HG03378 (cell line): ENCODE results near the gene OAS1.

Experiments
- ATAC-seq: cut with Tn5 transposase; IDR thresholded peaks from one replicate; pipeline ENCODE4 v1.9.1; 2021; ENCODE audit warnings: mild to moderate bottlenecking, moderate library complexity; ENCODE audit not compliant: unreplicated experiment

The OAS1 gene

DNA sequence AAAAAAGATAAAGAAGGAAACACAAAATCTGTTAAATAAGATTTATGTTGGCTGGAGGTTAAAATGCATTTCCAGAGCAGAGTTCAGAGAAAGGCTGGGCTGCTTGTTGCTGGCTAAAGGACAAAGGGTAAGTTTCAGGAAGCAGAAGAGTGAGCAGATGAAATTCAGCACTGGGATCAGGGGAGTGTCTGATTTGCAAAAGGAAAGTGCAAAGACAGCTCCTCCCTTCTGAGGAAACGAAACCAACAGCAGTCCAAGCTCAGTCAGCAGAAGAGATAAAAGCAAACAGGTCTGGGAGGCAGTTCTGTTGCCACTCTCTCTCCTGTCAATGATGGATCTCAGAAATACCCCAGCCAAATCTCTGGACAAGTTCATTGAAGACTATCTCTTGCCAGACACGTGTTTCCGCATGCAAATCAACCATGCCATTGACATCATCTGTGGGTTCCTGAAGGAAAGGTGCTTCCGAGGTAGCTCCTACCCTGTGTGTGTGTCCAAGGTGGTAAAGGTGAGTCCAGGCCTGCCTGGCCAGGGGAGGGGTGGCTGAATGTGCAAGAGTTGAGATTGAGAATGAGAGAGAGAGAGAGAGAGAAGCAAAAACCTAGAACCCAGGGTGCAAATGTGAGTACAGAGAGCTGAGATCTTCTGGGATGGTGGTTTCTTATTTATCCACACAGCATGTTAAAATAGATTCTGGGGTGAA is at the start of gene OAS1:
Gene OAS1, plus strand, starts transcription at position 251 of the 703 bp plus-strand sequence. Its CDS starts 78 bp downstream, at position 329.
- ATAC-seq = peak; percentile 68

DNA sequence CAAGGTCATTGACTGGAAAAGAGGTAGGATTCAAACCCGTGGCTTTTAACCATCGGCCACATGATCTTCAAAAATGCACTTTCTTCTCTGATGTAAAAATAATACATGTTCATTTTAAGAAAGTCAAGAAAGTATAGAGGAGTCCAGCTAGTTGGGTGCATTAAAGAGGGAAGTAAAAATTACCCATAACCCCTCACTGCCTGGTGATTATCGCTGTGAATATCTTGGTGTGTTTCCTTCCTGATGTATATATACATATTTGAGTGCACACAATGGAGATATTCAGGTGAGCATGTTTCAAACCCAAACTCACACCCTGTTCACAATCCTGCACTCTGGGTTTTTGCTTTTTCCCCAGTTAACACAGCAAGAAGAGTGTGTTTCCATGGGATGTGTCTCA is 47.5 kb upstream of the OAS1 start:
- ATAC-seq = no peak

DNA sequence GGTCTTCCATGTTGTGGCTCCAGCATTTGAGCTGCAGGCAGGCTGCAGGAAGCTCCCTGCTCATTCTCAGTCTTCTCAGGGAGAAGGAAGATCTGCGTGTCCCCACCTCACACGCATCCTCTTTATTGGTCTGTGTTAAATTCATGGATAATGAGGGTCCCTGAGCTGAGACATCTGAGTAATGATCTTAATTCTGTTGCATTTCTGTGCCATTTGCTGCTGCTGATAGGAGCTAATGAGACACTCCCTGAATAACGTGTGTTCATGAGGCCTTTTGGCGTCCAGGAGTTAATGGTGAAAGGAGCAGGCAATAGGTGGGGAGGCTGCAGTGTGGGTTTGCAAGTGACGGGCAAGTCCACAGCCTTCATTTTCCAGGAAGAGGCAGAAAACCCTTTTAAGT is 46.6 kb upstream of the OAS1 start:
- ATAC-seq = no peak

DNA sequence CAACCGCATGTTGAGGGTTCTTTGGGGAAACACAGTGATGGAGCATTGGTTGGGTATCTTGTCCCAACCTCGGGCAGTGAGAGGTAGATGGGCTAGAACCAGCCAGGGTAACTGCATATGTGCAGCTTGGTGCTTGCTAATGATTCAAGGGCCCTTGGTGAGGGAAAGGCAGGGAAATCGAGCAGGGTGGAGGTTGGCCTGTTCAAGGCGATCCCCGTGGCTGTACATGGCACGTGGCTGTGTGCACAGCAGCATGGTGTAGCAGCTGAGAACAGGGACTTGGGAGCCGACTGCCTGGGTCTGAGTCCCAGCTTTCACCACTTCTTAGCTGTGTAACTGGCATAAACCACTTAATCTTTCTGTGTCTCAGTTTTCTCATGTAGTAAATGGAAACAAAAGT is 45.5 kb upstream of the OAS1 start:
- ATAC-seq = no peak

DNA sequence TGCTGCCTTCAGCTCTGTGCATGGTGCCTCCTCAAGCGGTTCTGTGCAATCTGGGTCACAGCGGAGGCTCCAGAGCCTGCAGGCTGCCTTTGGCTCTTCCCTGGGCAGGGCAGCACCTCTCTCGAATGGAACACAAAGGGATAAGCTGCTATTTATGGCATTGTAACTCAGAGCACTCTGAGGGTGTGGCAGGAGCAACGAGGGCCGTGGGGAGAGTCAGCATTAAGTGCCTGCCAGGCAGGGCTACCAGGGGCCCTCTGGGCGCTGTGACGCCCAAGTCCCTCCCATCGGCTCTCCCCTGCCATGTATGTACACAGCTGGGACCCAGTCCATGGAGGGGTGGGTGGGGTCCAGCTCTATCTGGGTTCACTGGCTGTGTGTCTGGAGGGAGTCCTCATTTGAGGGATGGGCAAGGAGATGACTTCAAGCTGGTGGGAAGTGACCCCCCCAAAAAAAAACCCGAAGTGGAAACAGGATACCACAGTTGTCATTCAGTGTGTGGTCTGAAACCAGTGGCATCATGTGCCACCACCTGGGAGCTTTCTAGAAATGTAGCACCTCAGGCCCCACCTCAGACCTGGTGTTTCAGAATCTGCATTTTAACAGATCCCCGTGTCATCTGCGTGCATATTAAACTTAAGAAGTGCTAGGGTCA is 44.0 kb upstream of the OAS1 start:
- no peak for ATAC-seq

DNA sequence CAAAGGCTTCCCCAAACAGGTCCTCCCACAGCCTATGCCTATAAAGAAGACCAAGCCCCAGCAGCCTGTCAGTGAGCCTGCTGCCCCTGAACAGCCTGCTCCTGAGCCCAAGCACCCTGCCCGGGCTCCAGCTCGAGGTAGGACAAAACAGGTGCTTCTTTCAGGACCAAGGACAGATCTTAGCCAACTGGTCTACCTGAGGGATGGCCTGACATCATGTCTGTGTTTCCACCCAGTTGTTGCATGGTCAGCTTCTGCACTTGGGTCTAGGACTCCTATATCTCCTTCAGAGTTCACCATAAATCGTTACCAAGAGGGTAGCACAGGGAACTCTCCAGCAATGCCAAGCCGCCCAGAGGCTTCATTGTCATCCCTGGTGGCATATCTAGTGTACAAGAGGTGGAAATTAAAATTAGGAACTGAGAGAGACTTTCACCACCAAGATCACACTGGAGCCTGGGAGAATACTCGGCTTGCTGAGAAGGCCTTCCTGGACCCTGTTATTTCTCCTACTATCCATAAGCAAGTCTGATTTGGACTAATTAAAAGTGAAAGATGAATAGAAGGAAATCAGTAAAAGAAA is 38.2 kb upstream of the OAS1 start:
- ATAC-seq = no peak

DNA sequence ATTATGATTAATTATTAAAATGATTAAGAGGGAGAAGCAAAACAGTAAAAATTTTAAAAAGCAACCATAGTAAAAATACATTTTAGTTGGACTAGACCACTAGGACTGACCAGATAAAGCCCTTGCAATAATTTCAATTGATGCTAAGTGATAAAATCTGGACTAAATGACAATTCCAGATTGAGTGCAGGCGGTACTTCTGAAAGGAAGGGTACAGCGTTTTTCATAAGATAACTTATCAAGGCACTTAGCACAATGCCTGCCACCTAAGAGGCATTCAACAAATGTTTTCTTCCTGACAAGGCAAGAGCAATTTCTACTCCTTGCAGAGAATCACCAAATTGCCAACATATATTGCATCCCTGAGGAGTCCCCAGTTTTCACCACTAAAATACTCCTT is 37.7 kb upstream of the OAS1 start:
- ATAC-seq = no peak

DNA sequence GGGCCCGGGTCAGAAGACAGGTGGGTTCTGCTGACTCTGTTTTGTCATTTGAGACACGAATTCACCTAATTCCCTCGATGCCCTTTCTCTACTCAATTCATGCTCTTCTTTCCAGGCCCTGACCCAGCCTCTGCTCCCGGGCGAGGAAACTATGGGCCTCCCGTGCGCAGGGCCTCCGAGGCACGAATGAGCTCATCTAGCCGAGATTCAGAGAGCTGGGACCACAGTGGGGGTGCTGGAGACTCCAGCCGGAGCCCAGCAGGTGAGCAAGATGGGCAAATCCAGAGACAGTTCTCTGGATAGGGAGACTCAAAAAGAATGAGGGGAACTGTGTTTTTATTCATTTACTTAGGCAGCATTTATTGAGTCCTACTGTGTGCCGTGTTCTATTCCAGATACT is 37.0 kb upstream of the OAS1 start:
- no peak for ATAC-seq

DNA sequence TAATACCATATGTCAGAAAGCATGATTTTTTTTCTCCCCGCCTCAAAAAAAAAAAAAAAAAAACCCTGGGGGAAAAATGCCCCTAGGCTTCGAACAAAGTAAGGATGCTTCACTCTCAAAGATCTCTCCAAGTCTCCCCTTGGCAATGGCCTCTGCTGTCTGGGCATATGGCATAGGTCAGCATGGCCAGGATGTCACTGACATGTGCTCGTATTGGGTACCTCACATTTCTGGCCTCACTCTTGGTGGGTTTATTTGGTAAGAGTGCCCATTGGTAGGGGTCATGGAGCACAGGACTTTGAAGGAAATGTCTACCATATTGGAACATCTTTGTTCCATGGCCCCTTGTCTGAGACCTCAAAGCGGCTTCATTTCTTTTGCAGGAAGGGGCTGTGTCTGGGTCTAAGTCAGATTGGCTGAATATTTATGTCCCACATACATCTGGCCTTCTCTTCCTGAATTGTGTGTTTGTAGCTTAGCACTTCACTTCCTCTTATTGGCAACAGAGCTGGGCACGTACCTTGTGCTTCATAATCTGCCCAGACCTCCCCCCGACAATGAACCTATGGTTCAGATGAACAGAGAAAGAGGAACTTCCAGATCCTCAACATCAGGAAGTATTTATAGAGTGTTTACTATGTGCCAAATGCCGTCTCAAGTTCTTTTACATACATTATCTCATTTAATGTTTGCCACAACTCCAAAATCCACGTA is 36.3 kb upstream of the OAS1 start:
- no peak for ATAC-seq

DNA sequence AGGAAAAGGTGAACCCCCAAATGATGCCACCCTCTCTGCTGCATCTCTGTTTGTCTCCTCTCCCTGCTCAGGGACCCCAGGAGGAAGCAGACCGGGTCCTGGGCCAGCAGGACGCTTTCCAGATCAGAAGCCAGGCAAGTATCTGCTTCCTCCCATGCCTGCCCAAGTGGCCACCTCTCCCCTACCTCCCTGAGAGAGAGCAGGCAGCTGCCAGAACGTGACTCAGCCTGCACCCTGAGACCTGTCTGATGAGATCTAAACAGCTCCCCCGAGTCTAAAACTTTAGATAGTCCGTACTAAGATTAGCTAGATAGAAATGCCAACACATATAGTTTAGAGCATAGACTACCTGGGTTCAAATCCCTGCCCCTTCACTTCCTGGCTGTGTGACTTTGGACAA is 31.2 kb upstream of the OAS1 start:
- ATAC-seq = no peak

DNA sequence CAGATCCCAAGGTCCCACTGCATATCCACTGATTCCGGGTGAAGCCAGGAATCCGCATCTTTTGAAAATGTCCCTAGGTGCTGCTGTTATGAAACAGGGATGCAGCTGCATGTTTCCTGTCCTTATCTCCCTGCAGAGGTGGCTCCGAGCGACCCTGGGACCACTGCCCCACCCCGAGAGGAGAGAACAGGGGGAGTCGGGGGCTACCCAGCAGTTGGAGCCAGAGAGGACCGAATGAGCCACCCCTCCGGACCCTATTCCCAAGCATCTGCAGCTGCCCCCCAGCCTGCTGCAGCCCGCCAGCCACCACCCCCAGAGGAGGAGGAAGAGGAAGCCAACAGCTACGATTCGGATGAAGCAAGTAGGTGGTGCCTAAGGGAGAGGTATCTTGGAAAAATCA is 30.3 kb upstream of the OAS1 start:
- ATAC-seq = no peak

DNA sequence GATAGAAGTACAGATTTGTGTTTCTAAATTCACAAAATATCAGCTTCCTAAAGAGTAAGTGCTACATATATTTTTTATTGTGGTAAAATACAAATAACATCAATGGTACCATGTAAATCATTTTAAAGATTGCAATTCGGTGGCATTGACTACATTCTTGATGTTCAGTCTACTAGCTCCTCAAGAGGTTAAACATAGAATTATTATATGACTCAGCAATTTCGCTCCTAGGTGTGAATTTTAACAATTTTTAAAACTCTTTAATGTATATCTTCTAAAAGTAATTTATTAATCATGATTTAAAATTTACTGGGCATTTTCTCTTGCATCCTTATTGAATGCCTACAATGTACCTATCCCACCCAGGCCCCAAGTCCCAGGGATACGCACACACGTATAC is 29.8 kb upstream of the OAS1 start:
- ATAC-seq = no peak

DNA sequence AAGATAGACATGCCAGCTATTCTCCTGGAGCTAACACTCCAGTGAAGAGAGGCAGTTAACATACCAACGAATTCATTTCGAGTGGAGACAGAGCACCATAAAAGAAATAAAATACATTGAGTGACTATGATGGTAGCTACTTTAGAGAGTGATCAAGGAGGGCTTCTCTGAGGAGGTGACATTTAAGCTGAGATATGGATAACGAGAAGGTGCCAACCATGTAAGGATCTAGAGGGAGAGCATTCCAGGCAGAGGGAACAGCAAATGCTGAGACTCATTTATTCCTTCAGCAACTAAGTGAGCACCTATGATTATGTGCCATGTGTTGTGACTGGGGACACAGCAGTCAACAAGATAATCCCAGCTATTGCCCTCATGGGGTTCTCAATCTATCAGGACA is 28.3 kb upstream of the OAS1 start:
- ATAC-seq = no peak

DNA sequence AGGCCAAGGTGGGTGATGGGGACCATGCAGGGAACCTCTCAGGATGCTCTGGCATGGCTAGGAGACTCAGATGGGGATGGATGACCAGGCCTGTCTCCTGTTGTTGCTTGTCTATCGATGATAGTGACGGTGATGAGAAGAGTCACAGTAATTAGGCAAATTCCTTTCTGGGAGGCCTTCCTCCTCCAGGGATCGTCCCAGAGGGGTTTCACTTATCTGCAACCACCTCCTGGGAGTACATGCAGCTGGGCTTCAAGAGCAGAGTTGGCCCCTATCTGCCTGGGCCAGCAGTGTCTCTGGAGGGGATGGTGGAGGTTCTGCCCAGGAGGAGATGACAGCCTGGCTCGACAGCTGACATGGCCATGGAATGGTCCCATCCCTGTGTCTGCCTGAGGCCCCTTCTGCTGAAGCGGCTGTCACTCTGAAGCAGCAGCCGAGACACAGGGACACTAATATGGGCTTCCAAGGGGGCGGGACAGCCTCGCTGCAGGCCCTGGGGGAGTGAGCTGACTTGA is 27.5 kb upstream of the OAS1 start:
- no peak for ATAC-seq

DNA sequence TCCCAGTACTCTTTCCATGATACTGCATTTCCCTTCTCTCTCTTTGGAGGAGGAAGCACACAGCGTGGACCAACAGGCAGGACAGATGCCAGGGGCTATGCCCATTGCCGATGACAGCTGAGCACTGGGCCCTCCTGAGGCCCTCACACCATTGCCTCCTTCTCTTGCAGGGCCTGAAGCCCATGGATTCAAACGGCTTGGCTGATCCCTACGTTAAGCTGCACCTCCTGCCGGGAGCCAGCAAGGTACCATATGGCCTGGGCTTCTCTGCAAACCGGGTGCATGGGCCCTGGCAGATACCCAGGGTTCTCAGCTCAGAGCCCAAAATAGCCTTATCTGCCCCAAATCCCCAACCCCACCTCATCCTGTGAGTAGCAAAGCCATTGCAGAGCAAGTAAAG is 25.2 kb upstream of the OAS1 start:
- ATAC-seq = no peak

DNA sequence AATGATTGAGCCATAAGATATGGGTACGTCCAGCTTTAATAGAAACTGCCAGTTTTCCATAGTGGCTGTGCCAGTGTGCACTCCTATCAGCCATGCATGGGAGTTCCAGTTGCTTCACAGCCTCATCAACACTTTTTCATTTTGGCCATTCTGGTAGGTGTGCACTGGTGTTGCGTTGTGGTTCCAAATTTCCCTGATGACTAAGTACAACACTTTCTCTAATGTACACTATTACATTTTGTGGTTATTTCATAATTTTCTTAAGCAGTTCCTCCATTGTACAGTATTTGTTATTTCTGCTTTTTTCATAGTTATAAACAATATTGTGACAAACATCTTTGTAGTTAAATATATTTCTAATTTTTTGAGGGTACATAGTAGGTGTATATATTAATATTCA is 21.5 kb upstream of the OAS1 start:
- no peak for ATAC-seq

DNA sequence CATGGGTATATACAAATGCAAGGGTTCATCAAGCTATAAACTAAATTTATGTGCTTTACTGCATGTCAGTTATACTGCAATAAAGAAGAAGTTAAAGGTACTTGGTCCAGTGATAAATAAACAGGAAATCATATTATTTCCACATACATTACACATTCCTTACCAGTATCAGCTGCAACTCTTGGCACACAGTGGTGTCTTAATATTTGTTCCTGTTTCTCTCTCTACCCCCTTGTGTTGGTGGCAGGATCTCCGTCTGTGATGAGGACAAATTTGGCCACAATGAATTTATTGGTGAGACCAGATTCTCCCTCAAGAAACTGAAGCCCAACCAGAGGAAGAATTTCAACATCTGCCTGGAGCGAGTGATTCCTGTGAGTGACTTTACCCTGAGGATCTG is 19.2 kb upstream of the OAS1 start:
- ATAC-seq = no peak

DNA sequence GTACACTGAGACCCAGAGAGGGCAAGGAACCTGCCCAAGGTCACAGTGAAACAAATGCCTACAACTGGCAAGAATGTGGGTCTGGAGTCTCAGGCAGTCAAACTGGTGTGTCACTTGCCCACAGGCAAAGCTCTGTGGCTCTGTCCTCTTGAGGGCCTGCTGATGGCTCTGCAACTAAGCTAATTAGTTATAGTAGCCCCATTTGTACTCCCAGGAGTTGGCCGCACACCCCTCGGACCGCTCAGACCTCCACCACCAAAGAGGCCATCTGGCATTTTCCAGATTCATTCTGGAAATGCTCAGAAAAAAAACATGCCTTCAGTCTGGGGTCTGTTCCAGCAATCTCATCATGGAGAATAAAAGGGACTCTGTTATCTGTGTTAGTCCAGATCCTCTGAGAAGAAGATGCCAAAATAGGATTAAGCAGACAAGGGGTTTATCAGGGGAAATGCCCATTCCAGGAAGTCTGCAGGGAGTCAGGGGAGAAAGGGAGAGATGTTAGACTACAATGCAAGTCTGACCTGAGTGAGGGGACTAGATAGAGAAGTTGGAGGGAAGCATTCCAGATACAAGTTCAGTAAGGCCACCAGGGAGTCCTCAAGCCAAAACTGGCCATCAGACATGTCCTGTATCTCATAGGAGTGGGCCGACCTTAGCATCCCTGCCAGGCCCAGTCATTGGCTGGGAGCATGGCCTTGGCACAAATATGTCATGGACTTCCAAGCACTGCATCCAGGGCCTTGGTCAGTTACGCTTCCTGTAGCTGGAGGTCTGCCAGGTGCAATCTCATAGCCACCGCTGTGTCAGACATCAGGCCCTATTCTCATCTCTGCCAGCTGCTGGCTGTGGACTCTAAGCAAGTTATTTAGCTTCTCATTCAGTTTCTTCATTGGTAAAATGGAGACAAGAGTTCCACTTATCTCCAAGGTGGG is 15.4 kb upstream of the OAS1 start:
- no peak for ATAC-seq

DNA sequence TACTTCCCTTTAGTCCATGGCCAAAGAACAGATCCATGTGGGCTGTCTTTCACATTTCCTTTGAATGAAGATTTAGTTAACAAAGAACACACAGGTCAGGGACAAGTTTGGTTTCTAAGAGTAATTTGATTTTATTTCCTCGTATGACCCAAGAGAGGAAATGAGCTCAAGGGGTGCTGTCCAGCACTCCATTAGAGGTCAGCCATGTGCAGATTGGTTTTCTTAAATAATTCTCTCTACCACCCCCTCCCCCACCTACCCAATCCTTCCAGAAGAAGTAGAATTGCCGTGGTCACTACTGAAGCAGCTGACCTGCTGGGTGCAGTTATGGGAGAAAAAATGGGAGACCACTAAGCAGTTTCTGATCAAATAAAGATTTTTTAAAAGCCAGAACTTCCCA is 13.9 kb upstream of the OAS1 start:
- no peak for ATAC-seq

DNA sequence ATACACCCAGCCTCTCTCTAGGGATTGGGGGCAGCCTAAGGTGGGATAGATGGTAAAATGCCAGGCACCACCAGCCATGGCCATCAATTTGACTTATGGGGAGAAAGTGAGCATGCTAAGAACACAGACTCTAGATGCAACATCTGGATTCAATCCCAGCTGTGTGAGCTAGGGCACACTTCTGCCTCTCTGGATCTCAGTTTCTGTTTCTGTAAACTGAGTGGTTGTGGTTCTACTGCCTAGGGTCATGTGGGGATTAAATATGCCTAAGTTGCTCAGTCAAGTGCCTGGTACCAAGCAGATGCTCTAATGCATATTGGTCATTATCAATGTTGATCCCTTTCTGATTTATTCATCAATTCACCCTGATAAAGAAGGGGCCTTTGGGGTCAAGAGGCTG is 12.6 kb upstream of the OAS1 start:
- ATAC-seq = no peak

DNA sequence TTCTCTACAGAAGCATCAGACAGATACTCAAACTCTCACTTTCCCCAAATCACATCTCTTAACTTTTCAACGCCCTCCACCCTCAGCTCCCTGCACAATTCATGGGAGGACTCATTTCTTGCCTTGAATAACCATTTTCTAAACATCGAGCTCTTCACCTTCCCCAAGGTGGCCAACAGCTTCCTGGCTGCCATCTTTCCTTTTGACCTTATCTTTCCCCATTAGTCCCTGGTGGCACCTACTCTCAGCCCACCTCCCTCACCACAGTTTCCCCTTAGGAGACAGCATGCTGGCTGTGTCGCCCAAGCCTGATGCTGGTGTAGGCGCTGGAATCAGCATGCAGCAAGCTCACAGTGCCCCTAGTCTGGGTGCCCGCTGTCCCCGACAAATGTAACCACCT is 8.4 kb upstream of the OAS1 start:
- ATAC-seq = no peak
